ENCODE measurements around the gene ABAT.

Gene ABAT

GRCh38 chr16:8722025-8722348 lies 47.6 kb downstream of the ABAT start:
- H3K27ac ChIP-seq: no peak overlapping the region
- H3K4me3 ChIP-seq: no peak overlapping the region
- no peak for TF ChIP-seq CTCF (IDR thresholded peaks at IDR 0.05)
- DNase-seq (ENCODE audit: low spot score): no peak

DNA sequence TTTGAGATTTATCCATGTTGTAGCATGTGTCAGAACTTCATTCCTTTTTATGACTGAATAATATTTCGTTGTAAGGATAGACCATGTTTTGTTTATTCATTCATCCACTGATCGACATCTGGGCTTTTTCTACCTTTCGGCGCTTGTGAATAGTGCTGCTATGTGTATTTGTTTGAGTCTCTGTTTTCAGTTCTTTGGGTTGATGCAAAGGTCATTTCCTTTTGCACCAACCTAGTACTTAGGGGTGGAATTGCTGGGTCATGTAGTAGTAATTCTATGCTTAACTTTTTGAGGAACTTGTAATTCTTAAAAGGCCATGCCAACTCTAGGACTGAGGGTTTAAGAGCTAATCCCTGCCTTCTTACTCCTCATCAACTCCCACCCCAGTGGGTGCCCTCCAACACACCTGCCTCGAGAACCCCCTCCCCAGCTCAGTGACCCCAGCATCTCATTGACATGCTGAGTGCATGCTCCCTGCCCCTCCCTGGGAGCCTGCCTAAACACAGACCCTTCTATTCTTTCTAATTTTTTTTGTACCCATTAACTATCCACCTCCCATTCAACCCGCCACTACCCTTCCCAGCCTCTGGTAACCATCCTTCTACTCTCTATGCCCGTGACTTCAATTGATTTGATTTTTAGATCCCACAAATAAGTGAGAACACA lies 51.2 kb downstream of the ABAT start:
- Histone ChIP-seq H3K27ac (no peak overlapping the region), H3K4me3 (no peak overlapping the region)
- no peak for TF ChIP-seq CTCF (IDR thresholded peaks at IDR 0.05)
- DNase-seq (ENCODE audit: low spot score): no peak

- TF ChIP-seq CTCF (IDR thresholded peaks at IDR 0.05): no peak
- Histone ChIP-seq H3K4me3 (no peak overlapping the region), H3K27ac (no peak overlapping the region)
- no peak for DNase-seq (ENCODE audit: low spot score)
Observed at GRCh38 chr16:8727131-8727806, 52.9 kb downstream of the ABAT start.

DNA sequence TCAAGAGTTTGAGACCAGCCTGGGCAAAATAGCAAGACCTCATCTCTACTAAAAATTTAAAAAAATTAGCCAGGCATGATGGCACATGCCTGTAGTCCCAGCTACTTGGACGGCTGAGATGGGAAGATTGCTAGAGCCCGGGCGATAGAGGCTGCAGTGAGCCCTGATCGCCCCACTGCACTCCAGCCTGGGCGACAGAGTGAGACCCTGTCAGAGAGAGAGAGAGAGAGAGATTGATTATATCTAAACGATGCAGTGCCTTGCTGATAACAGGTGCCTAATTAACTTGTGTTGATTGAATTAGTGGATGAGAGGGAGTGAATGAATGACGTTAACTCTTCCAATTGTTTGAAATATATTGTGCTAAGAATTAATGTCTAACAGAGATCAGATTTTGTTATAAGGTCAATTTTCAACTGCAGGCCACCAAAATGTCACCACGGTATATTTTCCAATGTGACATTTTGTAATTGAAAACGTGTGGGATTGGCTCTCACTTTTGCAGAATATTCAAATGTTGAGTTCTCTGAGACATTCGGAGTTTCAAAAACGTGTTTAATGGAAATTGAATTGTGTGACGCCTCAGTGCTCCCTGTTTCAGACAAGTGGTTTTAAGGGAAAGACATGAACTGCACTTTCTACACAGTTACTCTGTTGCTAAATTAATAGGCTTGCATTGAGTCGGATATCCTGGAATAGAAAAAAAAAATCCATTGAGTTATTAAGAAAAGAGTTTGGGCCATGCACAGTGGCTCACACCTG lies 53.6 kb downstream of the ABAT start:
- TF ChIP-seq CTCF (IDR thresholded peaks at IDR 0.05): no peak

GRCh38 chr16:8729779-8730334 lies 55.4 kb downstream of the ABAT start:
- no peak for DNase-seq (ENCODE audit: low spot score)
- no peak overlapping the region for H3K27ac ChIP-seq
- H3K4me3 ChIP-seq: no peak overlapping the region
- no peak for TF ChIP-seq CTCF (IDR thresholded peaks at IDR 0.05)

More for the DNA sequence above, 53.6 kb downstream of the ABAT start:
- Histone ChIP-seq H3K4me3 (no peak overlapping the region), H3K27ac (no peak overlapping the region)
- DNase-seq (ENCODE audit: low spot score): no peak

DNA sequence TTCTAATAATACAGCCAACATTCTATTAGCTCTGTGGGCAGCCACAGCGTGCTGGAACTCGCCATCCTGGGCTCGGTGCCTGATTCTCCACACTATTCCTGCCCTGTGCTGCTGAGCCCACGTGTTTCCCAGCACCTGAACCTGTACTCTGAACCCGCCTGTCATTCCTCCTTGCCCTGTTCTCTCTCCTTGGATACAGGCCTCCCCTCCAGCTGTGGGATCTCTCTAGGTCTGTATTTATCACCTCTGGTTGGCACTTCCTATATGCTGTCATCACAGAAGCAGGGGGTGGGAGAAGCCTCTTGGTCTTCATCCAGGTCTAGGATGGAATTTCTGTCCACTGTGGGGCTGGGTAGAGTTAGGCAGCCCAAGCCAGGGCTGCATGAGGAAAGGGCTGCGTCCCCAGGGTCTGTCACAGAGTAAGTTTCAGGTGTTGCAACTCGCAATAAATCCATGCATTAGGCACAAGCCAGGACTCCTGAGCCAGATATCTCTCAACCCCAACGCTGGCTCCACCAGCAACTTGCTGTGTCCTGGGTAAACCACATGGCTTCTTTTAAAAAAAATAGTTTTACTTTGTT lies 56.0 kb downstream of the ABAT start:
- Histone ChIP-seq H3K4me3 (no peak overlapping the region), H3K27ac (no peak overlapping the region)
- TF ChIP-seq CTCF (IDR thresholded peaks at IDR 0.05): no peak
- no peak for DNase-seq (ENCODE audit: low spot score)

Measured in coronary artery (tissue), 2 donors.